LNCAP (cell line): Measurements from ENCODE around the gene HIBADH.

Experiments
- CTCF ChIP-seq: fragments of 450-650 bp; IDR thresholded peaks from 2 replicates; pipeline ENCODE4 v1.5.1; 2017; ENCODE audit warnings: mild to moderate bottlenecking

The HIBADH gene

DNA sequence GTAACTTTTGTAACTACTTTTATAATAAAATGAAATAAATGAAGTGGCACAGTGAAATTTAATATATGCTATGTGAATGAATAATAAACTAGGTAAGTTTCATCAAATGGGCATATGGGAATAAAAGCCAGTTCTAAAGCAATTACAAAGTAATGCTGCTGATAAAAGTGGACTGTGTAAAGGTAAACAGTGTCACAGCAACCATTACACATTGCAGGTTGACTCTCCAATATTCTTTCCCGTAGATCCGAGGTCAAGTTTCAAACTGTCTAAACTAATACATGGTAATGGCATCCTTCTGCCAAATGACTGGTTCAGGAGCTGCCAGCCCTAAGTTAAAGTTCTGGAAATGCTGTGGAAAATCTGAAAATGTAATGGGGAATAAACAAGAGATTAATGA is 6.0 kb downstream of the HIBADH start:
- no peak for TF ChIP-seq CTCF

- TF ChIP-seq CTCF = no peak
Measured at GRCh38 chr7:27655184-27655583, 7.5 kb downstream of the HIBADH start.

DNA sequence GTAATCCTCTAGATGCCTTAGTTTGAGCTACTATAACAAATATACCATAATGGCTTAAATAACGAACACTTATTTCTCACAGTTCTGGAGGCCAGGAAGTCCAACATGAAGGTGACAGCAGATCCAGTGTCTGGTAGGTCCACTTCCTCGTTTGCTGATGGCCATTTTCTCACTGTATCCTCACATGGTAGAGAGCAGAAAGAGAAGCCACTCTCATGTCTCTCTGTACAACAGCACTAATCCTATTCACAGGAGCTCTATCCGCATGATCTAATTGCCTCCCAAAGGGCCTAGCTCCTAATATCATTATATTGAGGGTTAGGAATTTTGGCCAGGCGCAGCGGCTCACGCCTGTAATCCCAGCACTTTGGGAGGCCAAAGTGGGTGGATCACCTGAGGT is 10.2 kb downstream of the HIBADH start:
- TF ChIP-seq CTCF = no peak

DNA sequence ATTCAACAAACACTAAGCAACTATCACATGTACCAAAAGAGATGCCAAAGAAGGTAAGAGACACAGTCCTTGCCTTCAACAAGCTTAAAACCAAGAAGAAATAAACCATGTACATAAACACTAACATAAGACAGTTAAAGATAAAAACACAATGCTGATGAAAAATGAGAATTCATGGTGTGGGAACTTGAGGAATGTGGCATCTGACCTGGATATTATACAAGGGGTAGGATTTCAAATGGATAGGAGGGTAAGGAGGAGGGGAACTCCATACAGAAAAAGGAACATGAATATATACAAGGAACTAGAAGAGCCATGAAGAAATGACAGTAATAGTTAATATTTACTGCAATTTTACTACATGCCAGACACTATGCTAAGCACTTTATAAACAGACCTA is 11.0 kb downstream of the HIBADH start:
- no peak for TF ChIP-seq CTCF

- no peak for TF ChIP-seq CTCF
Measured at GRCh38 chr7:27650283-27650682, 12.4 kb downstream of the HIBADH start.

- no peak for TF ChIP-seq CTCF
Measured at GRCh38 chr7:27647489-27647888, 15.2 kb downstream of the HIBADH start.

GRCh38 chr7:27647046-27647445 is 15.6 kb downstream of the HIBADH start:
- TF ChIP-seq CTCF = no peak

DNA sequence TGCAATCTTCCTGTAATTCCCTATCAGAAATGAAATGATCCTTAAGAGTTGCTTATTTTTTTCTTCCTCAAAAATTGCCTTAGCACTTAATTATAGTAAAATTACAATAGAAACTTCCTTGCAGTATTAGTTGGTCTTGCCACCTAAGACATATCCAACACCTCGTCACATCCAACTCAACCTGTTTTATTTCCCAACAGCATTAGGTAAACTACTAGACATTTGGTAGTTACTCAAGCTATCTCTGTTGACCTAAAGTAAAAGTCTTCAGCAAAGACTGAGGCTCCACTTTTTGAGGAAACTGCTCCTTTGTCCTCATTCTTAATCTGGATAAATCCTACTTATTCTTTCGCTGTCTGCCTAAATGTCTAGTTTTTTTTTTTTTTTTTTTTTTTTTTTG is 20.4 kb downstream of the HIBADH start:
- no peak for TF ChIP-seq CTCF
